ENCODE measurements around the gene NPM1.

DNA sequence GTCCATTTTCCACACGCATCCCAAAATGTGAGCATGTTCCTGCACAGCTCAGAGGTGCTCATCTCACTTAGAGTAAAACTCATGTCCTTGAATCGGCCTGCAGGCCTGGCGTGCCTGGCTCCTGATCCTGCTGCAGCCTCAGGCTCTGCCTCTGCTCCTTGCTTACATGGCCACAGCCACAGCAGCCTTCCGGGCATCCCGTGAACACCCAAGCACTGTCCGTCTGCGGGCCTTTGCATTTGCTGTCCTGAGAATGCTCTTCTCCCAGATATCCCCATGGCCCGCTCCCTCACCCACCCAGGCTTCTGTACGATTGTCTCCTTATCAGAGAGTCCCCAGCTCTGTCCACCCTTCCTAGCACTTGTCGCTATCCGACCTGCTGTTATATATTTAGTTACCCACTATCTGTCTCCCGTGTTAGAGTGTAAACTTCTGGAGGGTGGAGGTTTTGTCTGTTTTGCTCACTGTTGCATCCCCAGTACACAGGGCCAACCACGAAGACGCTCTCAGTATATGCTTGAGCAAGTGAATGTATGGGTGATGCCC lies 53.7 kb downstream of the NPM1 start:
- TF ChIP-seq, protein P1, sequence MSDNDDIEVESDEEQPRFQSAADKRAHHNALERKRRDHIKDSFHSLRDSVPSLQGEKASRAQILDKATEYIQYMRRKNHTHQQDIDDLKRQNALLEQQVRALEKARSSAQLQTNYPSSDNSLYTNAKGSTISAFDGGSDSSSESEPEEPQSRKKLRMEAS (IDR thresholded peaks at IDR 0.05) = no peak
- TF ChIP-seq RAD21 (IDR thresholded peaks at IDR 0.05) (no peak), JUND (IDR thresholded peaks at IDR 0.05) (no peak), YY1 (IDR thresholded peaks at IDR 0.05) (no peak), EGR1 (IDR thresholded peaks at IDR 0.05; ENCODE audit: low read depth in 2 of 2) (no peak), TAF1 (conservative IDR thresholded peaks at IDR 0.05) (no peak), FOXA1 (IDR thresholded peaks at IDR 0.05) (no peak), RXRA (IDR thresholded peaks at IDR 0.05) (no peak)
- TF ChIP-seq, protein P2, sequence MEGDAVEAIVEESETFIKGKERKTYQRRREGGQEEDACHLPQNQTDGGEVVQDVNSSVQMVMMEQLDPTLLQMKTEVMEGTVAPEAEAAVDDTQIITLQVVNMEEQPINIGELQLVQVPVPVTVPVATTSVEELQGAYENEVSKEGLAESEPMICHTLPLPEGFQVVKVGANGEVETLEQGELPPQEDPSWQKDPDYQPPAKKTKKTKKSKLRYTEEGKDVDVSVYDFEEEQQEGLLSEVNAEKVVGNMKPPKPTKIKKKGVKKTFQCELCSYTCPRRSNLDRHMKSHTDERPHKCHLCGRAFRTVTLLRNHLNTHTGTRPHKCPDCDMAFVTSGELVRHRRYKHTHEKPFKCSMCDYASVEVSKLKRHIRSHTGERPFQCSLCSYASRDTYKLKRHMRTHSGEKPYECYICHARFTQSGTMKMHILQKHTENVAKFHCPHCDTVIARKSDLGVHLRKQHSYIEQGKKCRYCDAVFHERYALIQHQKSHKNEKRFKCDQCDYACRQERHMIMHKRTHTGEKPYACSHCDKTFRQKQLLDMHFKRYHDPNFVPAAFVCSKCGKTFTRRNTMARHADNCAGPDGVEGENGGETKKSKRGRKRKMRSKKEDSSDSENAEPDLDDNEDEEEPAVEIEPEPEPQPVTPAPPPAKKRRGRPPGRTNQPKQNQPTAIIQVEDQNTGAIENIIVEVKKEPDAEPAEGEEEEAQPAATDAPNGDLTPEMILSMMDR (IDR thresholded peaks at IDR 0.05; ENCODE audit: low read depth, low read length, missing input control) = no peak
- TF ChIP-seq, protein P3, sequence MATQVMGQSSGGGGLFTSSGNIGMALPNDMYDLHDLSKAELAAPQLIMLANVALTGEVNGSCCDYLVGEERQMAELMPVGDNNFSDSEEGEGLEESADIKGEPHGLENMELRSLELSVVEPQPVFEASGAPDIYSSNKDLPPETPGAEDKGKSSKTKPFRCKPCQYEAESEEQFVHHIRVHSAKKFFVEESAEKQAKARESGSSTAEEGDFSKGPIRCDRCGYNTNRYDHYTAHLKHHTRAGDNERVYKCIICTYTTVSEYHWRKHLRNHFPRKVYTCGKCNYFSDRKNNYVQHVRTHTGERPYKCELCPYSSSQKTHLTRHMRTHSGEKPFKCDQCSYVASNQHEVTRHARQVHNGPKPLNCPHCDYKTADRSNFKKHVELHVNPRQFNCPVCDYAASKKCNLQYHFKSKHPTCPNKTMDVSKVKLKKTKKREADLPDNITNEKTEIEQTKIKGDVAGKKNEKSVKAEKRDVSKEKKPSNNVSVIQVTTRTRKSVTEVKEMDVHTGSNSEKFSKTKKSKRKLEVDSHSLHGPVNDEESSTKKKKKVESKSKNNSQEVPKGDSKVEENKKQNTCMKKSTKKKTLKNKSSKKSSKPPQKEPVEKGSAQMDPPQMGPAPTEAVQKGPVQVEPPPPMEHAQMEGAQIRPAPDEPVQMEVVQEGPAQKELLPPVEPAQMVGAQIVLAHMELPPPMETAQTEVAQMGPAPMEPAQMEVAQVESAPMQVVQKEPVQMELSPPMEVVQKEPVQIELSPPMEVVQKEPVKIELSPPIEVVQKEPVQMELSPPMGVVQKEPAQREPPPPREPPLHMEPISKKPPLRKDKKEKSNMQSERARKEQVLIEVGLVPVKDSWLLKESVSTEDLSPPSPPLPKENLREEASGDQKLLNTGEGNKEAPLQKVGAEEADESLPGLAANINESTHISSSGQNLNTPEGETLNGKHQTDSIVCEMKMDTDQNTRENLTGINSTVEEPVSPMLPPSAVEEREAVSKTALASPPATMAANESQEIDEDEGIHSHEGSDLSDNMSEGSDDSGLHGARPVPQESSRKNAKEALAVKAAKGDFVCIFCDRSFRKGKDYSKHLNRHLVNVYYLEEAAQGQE (IDR thresholded peaks at IDR 0.05) = no peak
- TF ChIP-seq, protein P4, sequence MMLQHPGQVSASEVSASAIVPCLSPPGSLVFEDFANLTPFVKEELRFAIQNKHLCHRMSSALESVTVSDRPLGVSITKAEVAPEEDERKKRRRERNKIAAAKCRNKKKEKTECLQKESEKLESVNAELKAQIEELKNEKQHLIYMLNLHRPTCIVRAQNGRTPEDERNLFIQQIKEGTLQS (IDR thresholded peaks at IDR 0.05) = no peak

Measured in liver (tissue), 3 donors.